GM20431 (cell line): ENCODE data around the gene USP53.
"Not testable (repeated sequence)": the region's sequence is repeated elsewhere in the genome, so short reads cannot be mapped to it uniquely, and the experiment has no call there.

Experiments
- in situ Hi-C: fragments of 300-500 bp; cut with MseI, MboI; formaldehyde crosslinking; loops from one replicate; pipeline ENCODE4 v1.15.0; 2020; ENCODE audit warnings: low sequenced_read_pairs; ENCODE audit not compliant: unreplicated experiment

The USP53 gene

GRCh38 chr4:119212234-119212963 is at the start of gene USP53:
Gene USP53, plus strand, starts transcription at chr4:119212713. Its CDS starts 27,047 bp downstream, at chr4:119239760.
- in situ Hi-C loops: no loop called here

GRCh38 chr4:119165767-119166166 is 46.7 kb upstream of the USP53 start:
- in situ Hi-C loops: no loop called here

- in situ Hi-C loops: no loop called here
Measured at GRCh38 chr4:119170195-119170594, 42.3 kb upstream of the USP53 start.

GRCh38 chr4:119172223-119172622 is 40.3 kb upstream of the USP53 start:
- in situ Hi-C loops: no loop called here

- in situ Hi-C loops: not testable (repeated sequence)
Measured at GRCh38 chr4:119173729-119174361, 38.7 kb upstream of the USP53 start.

- in situ Hi-C loops: no loop called here
Measured at GRCh38 chr4:119179011-119179410, 33.5 kb upstream of the USP53 start.

- in situ Hi-C loops: no loop called here
Measured at GRCh38 chr4:119184128-119184527, 28.4 kb upstream of the USP53 start.

GRCh38 chr4:119189638-119190037 is 22.9 kb upstream of the USP53 start:
- in situ Hi-C loops: no loop called here

GRCh38 chr4:119190354-119190753 is 22.2 kb upstream of the USP53 start:
- in situ Hi-C loops: no loop called here

GRCh38 chr4:119191505-119191904 is 21.0 kb upstream of the USP53 start:
- in situ Hi-C loops: no loop called here

- in situ Hi-C loops: no loop called here
Measured at GRCh38 chr4:119197772-119198212, 14.7 kb upstream of the USP53 start.

GRCh38 chr4:119204916-119205315 is 7.6 kb upstream of the USP53 start:
- in situ Hi-C loops: no loop called here

GRCh38 chr4:119205690-119206089 is 6.8 kb upstream of the USP53 start:
- in situ Hi-C loops: no loop called here

GRCh38 chr4:119206178-119206577 is 6.3 kb upstream of the USP53 start:
- in situ Hi-C loops: no loop called here

GRCh38 chr4:119207051-119207450 is 5.5 kb upstream of the USP53 start:
- in situ Hi-C loops: no loop called here

- in situ Hi-C loops: no loop called here
Measured at GRCh38 chr4:119209077-119209476, 3.4 kb upstream of the USP53 start.

- in situ Hi-C loops: no loop called here
Measured at GRCh38 chr4:119209586-119209985, 2.9 kb upstream of the USP53 start.

- in situ Hi-C loops: no loop called here
Measured at GRCh38 chr4:119210775-119211174, 1.7 kb upstream of the USP53 start.

- in situ Hi-C loops: no loop called here
Measured at GRCh38 chr4:119211867-119212233, 663 bp upstream of the USP53 start.

GRCh38 chr4:119212964-119213606 is 572 bp downstream of the USP53 start:
- in situ Hi-C loops: no loop called here

GRCh38 chr4:119218093-119218492 is 5.6 kb downstream of the USP53 start:
- in situ Hi-C loops: no loop called here
